VCaP (cell line): ENCODE measurements around the gene CRABP1.

Experiments used
- H3K27ac ChIP-seq: fragments of 450-650 bp; 2 replicates; pipeline ENCODE4 v1.5.1; 2017
- TF ChIP-seq, protein P1 (sequence below): fragments of 450-650 bp; conservative IDR thresholded peaks from 2 replicates; pipeline ENCODE4 v1.5.1; 2017; ENCODE audit warnings: mild to moderate bottlenecking, moderate library complexity

CRABP1 gene

DNA sequence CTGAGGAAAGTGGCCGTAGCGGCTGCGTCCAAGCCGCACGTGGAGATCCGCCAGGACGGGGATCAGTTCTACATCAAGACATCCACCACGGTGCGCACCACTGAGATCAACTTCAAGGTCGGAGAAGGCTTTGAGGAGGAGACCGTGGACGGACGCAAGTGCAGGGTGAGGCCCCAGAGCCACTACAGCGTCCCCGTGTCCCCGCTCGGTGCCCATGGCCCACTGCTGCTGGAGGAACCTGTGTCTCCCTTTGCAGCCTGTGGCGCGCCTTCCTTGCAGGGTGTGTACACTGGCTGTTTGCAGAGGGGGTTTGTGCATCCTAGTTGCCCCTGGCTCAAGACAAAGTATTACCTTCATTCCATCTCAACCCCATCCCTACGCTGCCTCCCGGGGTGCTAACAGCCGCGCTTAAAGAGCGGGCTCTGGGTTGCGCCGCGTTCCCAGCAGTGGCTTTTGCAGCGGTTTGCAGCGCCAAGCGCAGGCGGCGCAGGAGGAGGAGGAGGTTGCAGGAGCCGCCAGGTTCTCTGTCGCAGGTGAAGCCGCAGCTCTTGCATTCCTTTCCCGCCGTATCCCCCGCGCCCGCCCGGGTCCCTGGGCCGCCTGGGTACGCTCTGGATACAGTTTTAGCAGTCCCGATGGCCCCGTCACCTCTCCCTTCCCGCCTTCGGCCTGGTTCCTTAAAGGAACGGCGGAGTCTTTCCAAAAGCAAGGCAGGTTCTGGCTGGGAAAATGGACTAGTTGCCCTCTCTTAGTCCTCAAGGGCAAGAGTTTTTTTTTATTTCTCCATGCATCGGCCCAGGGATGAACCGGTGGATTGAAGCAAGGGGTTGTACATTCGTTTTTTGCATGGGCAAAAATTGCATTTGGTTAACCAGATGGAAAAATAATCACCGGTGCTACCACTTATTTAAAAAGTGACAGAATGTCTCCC is 1.2 kb downstream of the CRABP1 start:
- no peak overlapping the region for H3K27ac ChIP-seq
- TF ChIP-seq, protein P1, sequence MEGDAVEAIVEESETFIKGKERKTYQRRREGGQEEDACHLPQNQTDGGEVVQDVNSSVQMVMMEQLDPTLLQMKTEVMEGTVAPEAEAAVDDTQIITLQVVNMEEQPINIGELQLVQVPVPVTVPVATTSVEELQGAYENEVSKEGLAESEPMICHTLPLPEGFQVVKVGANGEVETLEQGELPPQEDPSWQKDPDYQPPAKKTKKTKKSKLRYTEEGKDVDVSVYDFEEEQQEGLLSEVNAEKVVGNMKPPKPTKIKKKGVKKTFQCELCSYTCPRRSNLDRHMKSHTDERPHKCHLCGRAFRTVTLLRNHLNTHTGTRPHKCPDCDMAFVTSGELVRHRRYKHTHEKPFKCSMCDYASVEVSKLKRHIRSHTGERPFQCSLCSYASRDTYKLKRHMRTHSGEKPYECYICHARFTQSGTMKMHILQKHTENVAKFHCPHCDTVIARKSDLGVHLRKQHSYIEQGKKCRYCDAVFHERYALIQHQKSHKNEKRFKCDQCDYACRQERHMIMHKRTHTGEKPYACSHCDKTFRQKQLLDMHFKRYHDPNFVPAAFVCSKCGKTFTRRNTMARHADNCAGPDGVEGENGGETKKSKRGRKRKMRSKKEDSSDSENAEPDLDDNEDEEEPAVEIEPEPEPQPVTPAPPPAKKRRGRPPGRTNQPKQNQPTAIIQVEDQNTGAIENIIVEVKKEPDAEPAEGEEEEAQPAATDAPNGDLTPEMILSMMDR, result peak; percentile 11; the same call in 1 of the 2 replicates

DNA sequence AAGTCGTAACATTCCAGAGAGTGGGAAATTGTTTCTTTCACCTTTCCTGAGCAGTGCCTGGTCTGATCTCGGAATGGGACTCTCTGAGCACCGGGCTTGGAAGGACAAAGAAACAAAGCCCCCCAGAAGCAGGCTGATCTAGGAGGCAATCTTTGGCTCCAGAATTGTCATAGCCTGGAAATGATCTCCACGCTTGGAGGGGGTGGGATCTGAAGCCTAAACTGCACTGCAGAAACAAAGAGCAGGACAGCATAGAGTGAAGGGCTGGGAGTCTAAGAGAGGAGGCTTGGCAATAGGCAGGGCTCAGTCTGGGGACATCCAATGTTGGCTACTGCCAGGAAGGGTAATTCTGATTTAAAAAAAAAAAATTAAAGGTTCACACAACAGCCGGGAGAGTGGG is 1.9 kb downstream of the CRABP1 start:
- TF ChIP-seq, protein P1, result no peak

DNA sequence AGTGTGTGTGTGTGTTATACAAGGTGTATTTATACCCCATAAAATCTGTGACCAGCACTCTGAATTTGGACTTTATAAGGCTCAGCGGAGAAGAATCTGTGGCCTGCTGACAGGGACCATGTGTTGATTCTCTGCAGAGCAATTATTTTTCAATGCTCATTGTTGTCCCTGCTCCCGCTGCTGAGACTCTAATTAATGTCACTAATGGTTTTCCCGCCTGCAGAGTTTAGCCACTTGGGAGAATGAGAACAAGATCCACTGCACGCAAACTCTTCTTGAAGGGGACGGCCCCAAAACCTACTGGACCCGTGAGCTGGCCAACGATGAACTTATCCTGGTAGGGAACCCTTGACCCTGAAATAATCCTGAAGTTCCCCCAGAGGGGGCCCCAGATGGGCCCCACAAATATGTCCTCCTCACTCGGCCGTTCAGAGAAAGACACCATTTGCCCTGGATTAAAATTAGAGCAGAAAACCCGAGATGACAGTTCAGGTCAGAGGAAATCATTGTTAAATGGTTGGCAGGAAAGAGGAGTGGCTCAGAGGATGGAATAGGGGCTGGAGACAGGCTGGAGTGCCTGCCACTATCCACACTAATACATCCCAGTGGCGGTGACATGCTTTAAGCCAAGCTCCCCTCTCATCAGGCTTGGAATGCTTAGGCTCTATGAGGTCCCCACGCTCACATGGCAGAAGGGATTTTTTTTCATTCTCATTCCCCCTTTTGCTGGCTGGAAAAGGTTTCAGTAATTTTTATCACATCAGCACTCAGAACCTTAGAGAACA is 3.3 kb downstream of the CRABP1 start:
- TF ChIP-seq, protein P1, result no peak
- H3K27ac ChIP-seq, result no peak overlapping the region

More for the DNA sequence above, 1.9 kb downstream of the CRABP1 start:
- H3K27ac ChIP-seq, result no peak overlapping the region

DNA sequence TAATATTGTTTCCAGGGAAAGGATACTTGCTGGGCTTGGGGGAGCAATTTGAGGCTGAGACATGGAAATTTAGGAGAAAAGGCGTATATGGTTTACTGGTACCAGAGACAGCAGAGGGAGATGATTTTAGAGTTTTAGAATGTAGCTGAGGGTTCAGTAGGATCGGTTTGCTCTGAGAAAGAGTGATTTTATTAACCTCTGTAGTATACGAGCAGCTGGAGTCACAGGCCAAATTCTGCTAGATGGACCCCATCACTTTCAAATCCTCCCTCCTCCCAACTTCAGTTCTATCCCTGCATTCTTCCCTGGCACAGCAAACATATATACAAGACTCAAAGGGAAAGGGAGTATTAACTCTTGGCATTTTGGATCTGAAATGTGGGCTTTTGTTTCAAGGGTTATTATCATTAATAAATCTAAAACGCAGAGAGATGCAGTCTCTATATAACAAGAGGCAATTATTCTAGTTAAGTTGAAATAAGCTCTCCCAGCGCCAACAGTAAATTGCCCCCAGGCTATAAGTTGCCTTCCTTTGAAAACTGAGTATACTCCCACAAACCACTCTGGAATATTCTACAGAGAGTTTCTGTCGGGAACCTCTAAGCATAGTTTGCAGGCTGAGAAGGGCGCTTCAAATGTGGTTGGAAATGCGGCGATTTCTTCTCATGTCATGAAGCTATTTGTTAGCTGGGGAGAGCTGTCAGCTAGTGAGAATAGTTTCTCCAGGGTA is 5.4 kb downstream of the CRABP1 start:
- H3K27ac ChIP-seq, result no peak overlapping the region
- TF ChIP-seq, protein P1, result no peak

DNA sequence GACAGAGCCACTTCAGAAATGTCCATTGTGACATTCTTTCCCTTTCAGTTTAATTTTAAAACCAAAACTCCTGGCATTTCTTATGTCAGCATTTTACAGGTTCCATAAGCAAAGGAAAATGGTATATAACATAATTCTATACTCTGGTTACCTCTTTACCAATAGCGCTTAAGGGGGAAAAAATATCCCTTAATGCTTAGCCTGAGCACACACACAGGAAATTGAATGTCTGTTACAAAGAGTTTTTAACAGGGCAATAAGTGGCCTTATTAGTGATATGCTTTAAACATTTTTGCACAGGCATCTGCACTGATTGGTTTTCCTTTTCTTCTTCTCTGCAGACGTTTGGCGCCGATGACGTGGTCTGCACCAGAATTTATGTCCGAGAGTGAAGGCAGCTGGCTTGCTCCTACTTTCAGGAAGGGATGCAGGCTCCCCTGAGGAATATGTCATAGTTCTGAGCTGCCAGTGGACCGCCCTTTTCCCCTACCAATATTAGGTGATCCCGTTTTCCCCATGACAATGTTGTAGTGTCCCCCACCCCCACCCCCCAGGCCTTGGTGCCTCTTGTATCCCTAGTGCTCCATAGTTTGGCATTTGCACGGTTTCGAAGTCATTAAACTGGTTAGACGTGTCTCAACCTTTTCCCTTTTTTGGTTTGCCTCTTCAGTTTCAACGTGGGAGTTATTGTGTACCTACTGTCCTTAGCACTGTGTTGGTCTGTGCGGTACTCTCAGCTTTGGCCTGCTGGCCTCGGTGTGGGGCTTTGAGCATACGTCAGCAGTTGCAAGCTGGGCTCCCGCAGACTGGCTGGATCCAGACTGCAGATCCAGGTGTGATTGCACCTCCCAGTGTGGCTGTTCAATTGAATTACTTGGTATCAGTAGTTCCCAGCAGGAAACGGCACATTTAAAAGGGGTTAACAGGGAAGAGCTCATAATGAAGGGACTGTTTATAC is 7.7 kb downstream of the CRABP1 start:
- TF ChIP-seq, protein P1, result no peak
- peak overlapping the region; percentile 10; the same call in 1 of the 2 replicates for H3K27ac ChIP-seq

DNA sequence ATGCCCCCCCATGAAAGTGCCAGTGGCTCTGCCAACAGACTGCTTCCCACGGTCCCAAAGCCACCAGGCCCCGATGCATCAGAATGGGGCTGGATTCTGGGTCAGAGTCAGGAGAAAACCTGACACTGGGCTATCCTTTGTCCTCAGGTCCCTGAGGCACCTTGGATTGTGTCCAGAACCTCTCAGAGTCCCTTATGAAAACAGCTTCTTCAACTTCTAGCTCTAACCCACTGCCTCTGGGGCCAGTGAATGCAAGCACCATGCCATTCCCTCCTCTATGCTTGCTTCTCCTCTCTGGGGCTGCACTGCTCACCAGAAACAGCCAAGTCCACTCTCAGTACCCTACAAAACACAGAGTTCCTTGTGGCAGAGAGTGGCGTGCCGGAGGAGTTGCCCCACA is 9.9 kb downstream of the CRABP1 start:
- TF ChIP-seq, protein P1, result no peak
- H3K27ac ChIP-seq, result no peak overlapping the region
